ENCODE data around the gene ISLR.

Gene ISLR
- long read RNA-seq = 0 reads

- H3K27ac ChIP-seq (replicated peaks) = no peak within 1 kb of the TSS
- no peak within 1 kb of the TSS for H3K4me3 ChIP-seq (replicated peaks; ENCODE audit: insufficient read depth, low read length)
- DNase-seq (ENCODE audit: low read depth in 1 of 2, low spot score in 1 of 2) = no peak
- no peak for TF ChIP-seq REST (IDR thresholded peaks at IDR 0.05; ENCODE audit: insufficient replicate concordance, low read depth)
- TF ChIP-seq CTCF (IDR thresholded peaks at IDR 0.05; ENCODE audit: insufficient read depth, low read length) = no peak
- no peak for TF ChIP-seq POLR2AphosphoS5 (IDR thresholded peaks at IDR 0.05; ENCODE audit: low read depth)
- no peak for TF ChIP-seq GABPA (IDR thresholded peaks at IDR 0.05; ENCODE audit: low read depth)
- TF ChIP-seq SPI1 (IDR thresholded peaks at IDR 0.05; ENCODE audit: borderline replicate concordance, low read depth) = no peak
- no peaks in the 10 kb centered on the region for H3K27me3 ChIP-seq (ENCODE audit: insufficient read depth, poor library complexity, severe bottlenecking)
Measured at GRCh38 chr15:74173380-74174218, at the start of gene ISLR. ISLR (plus strand) TSS chr15:74173710; CDS start chr15:74174859, 1,149 bp downstream.

- TF ChIP-seq REST (IDR thresholded peaks at IDR 0.05; ENCODE audit: insufficient replicate concordance, low read depth) (no peak), POLR2AphosphoS5 (IDR thresholded peaks at IDR 0.05; ENCODE audit: low read depth) (no peak), SPI1 (IDR thresholded peaks at IDR 0.05; ENCODE audit: borderline replicate concordance, low read depth) (no peak), CTCF (IDR thresholded peaks at IDR 0.05; ENCODE audit: insufficient read depth, low read length) (no peak), GABPA (IDR thresholded peaks at IDR 0.05; ENCODE audit: low read depth) (no peak)
- no peak overlapping the region for H3K4me3 ChIP-seq (replicated peaks; ENCODE audit: insufficient read depth, low read length)
- no peak for DNase-seq (ENCODE audit: low read depth in 1 of 2, low spot score in 1 of 2)
- H3K27ac ChIP-seq (replicated peaks) = no peak overlapping the region
- H3K27me3 ChIP-seq (ENCODE audit: insufficient read depth, poor library complexity, severe bottlenecking) = peaks cover 21% of the 10 kb centered on the region
Measured at GRCh38 chr15:74124196-74124595, 49.3 kb upstream of the ISLR start.

GRCh38 chr15:74124759-74125158 is 48.8 kb upstream of the ISLR start:
- H3K4me3 ChIP-seq (replicated peaks; ENCODE audit: insufficient read depth, low read length) = no peak overlapping the region
- no peak for DNase-seq (ENCODE audit: low read depth in 1 of 2, low spot score in 1 of 2)
- H3K27me3 ChIP-seq (ENCODE audit: insufficient read depth, poor library complexity, severe bottlenecking) = peaks cover 27% of the 10 kb centered on the region
- TF ChIP-seq REST (IDR thresholded peaks at IDR 0.05; ENCODE audit: insufficient replicate concordance, low read depth) (no peak), CTCF (IDR thresholded peaks at IDR 0.05; ENCODE audit: insufficient read depth, low read length) (no peak), SPI1 (IDR thresholded peaks at IDR 0.05; ENCODE audit: borderline replicate concordance, low read depth) (no peak), POLR2AphosphoS5 (IDR thresholded peaks at IDR 0.05; ENCODE audit: low read depth) (no peak), GABPA (IDR thresholded peaks at IDR 0.05; ENCODE audit: low read depth) (no peak)
- H3K27ac ChIP-seq (replicated peaks) = no peak overlapping the region

All from HL-60 (cell line).